ENCODE results near the gene AUTS2.

AUTS2 gene

DNA sequence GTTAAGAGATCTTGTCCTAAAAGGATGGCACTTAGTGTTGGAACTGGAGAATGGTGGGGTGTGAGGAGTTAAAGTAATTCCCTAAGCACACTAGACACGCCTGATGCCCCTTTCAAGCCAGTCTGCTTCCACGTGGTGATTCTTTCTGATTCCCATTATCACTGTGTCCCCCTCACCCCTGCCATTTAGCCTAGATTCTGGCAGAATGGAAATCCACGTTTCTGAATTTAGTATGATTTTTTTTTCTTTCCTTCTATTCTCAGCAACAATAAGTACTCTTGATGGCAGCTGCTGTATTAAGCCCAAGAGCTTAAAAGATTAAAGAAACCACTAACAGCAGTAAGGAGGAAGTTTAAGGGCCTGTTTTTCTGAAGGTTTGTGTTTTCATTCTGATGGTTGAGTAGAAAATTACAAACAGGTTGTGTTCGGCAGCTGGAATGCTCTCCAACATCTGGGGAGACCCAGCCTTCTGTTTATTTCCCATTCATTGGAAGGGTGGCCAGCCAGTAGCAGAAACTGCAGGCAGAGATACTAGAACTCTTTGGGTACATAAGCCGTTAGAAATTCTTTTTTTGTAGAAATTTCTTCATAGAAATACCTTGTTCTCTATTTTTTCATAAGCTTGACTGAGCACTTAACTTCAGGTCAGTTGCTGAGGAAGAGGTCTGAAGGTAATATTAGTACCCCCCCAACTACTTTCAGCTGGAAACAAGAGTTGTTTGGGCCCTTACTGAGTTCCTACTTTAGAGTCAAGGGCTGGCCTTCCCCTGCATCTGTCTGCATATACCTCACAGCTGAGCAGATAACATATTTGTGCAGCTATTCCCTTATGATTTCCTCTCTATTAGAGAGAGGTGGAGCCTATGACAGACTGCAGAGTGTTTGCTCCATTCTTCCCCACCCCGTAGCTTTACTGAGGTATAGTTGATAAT, 355.1 kb downstream of the AUTS2 start:
- peak; percentile 54 for DNase-seq

DNA sequence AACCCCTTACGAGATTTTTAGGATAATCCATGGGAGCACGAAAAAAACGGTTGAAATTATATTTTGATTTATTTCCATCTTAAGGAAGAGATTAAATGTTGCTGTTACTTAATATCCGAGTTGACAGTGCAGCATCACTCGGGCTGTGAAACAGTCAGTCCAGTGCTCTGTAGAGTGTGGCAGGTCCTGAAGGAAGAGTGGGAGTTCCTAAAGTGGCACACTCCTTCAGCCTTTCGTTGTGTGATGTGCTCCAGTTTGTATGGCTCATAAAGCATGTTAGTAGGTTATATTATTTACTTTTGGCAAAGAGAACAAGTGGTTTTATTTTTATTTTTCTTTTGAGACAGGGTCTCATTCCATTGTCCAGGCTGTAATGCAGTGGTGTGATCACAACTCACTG, 358.3 kb downstream of the AUTS2 start:
- DNase-seq: no peak

DNA sequence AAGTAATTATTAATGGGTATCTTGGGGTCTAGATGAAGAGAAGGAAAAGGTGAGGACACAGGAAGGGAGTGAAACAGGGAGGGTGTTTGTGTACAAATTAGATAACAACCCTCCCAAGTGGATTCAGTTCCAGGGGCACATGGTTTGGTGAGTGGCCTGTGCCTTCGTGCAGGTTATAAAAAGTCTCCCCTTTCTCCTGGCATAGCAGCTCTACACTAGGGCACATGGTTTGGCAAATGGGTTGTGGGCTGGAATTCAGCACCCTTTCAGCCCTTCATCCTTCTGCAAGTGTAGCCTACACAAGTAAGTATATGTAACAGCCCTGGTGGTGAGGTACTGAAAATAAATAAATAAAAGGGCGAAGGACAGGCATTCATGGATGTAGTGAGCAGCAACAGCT, 359.4 kb downstream of the AUTS2 start:
- DNase-seq: no peak

DNA sequence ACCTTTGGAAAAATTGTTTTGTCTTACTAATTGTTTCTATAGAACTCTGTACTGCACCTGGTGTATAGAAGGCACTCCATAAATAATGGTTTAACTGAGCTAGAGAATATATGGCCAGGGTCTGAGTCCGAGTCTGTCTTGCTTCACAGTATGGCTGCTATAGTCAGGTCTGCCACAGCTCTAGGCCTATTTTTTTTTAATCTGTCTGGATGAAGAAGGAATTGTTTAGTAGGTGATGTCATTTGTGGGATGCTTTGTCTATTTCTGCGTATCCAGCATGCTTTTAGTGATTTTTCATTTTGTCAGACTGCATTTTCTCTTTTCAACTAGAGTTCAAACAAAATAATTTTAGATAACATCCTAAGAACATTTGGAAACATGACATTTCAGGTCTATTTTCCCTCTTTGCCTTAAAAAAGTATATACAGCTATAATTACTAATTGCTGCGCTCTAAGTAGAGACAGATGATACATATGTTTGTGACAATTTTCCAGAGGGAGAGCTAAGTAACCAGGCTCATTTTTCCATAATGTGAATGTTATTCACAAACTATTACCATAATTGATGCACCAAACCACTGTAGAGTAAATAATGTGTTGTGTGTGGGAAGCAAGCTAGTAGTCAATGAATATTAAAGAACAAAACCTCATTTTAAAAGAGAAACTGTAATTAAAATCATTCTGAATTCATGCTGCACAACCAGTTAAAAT, 361.7 kb downstream of the AUTS2 start:
- no peak for DNase-seq

DNA sequence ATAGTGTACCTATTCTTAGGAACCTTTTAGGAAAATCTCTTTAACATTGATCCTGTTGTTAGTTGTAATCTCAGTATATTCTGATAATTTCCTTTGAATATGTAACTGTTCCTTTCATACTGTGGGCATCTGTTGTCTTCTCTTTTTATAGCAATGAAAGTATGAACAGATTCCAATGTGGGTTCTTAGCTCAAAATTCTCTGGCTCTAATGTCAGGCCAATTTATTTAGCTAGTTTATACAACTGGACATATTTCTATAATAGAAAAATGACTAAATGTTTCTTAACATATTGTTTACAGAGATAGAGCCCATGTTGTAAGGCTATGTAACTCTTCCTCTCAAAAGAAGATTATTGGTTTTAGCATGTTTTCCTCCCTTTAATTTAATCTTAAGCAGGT, 363.2 kb downstream of the AUTS2 start:
- no peak for DNase-seq

DNA sequence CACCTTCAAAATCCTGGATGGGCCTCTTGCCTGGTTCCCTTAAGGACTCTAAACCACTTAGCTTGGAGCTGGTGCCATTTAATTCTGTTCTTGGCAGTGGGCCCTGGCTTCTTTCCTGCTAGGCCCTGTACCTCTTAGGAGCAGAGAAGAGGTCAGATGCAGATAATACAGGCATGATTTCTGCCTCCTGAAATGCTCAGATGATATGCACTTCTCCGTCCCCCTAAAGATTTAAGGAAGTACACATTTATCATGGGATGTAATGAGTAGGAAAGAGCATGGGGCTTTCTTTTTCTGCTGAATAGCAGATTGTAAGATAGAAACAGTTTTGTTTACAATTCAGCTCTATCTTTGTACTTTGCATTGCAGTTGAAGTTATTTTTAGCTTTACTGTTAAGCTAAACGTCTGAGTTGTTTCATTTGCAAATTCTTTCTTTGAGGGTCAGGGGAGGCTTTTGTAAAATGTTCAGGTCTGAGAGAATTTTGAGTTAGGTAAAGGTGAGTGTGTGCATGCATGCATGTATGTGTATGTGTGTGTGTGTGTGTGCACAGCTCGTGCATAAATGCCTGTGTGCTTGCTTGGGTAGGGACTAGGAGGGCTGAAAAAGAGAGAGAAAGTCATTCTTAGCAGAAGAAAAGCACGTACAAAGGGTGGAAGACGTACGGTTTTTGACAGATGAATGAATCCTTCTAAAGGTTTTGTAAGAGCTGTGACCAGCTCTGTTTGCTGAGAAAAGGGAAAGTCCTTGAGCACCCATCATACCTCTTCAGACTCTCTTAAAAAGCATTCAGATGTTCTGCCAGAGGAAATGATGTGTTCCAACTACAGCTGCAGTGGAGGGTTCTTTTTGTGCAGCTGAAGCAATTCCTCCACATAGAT, 364.2 kb downstream of the AUTS2 start:
- peak; percentile 38 for DNase-seq

DNA sequence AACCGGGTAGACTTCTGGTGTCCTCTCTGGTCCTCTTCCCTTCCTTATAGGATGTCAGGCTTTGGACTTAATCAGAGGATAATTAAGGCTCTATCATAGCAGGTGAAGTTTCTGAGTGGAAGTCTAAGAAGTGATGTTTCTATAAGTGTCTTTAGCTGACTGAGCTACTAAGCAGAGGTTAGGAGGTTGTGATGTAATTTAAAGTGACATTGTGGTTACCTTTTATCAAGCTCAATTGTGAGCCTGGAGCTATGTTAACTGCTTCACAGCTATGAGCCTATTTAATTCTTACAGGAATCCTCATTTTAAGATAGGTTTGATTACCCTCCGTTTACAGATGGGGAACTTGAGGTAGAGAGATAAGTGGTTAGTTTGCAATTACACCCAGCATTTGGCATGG, 365.1 kb downstream of the AUTS2 start:
- no peak for DNase-seq

DNA sequence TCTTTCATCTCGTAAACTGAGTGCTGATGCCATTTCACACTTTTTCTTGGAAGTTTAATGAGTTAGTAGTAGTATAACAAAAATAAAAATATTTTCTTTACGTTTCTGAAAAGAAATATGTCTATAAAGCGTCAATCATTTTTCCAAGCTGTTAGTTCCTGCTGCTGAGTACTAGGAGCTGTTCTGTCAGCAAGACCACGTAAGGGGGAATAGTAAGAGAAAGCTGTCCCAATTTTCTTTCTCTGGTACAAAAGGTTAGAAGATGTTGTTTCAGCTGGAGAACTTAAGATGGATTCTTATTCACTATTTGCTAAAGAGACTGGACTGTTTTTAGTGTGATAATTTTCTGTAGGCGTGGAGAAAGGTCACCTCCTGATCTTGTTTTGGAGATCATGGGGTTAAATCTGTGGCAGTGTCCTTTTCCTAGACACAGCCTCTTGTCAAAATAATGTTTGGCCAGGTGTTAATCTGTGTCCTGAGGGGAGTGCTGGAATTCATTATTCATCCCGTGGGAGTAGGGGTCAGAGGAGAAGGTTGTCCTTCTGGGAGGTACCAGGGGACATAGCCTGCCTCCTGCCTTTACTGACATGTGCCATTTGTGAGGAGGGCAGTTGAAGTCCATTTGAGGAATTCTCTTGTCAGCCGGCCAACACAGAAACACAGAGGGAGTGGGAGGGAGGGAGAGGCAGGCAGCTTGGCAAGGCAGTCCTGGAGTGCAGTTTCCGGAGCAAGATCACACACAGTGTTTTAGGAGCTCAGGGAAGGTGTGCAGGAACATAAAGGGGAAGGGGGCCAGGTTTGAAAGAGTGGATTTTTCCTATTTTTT, 368.7 kb downstream of the AUTS2 start:
- peak; percentile 62 for DNase-seq

DNA sequence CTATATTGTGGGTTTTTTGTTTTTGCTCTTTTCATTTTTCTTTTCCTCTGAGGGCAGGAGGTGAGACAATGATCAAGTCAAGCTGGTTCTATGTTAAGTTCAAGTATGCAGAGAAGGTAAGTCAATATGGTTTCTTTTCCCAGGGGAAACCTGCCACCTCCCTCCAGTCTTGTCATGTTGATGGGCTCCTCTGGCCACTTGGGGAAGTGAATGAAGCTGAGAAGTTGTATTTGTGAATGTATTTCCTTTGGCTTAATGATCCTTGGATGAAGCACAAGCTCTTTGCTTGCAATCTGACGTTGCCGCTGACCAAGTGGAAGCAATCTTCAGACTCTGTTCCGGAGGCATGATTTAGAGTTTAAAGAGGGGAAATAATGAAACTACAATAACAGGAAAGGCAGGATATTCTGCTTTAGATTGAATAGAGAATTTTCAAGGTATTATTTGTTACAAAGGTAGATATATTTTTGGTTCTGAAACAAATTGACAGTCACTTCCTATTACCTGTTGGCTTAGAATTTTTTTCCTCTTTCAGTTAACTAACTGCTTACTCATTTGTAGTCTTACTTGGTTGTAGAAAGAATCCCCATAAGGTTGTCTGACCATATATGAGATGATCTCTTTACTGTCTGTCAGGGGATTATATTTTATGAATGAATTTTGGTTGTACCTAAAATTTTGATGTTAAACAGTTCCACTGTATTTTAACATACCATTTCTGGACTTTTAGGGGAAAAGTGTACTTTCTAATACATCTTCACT, 369.6 kb downstream of the AUTS2 start:
- DNase-seq: no peak

DNA sequence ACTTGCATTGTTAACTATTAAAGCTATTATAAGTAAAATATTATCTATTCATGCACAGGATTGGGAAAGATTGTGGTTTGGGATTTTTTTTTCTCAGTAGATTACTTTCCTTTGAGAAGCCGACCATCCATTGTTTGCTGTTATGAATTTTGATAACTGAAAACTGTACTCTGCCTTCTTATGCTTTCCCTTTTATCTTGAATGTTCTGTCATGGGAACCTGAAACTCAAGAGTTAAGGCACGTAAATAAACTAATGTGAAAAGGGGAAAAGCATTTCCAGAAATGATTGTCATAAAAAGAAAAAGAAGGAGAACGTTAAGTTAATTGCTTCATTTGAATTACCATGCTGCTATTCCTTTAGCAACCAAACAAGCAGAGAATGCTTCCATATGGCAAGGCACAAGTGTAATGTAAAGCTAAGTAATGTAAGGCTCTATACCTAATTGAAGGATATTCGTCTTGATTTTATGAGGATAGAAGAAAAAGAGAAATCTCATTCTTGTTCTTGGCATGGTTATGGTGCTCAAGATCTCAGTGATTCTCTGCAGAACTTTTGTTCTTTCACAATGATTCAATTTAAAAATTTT, 370.8 kb downstream of the AUTS2 start:
- DNase-seq: no peak

DNA sequence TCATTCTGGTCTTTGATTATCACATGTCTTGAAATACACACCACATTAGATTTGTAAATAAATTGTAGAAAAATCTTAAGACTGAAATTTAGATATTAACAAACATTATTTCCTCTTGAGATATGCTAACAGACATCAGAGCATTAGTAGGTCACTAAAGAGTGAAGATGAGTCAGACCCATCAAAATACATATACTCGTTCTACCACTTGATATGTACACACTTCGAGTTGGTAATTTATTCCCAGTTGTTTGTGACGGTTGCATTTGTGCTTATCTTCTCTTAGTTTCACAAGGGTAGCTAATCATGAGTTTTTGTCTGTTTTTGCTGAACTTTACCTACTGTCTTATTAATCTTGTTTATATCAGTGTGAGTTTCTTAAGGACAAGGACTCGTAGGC, 383.4 kb downstream of the AUTS2 start:
- no peak for DNase-seq

DNA sequence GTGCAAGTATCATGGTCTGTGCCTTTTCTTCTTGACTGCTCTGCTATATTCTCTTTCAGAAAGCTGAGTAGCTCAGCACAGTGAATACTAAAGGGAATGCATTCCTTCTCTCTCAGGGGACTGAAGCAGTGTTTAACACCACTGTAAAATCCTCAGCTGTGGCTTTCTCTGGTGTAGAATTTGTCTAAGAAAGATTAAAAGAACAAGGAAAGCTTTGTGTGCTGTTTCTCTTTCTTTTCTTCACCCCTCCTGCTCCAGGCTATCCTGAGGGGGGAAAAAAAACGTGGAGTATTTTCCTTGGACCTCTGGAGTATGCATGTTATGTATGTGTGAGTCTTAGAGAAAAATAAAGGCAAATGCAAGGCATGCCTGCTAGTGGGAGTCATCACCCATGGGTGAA, 383.9 kb downstream of the AUTS2 start:
- no peak for DNase-seq

DNA sequence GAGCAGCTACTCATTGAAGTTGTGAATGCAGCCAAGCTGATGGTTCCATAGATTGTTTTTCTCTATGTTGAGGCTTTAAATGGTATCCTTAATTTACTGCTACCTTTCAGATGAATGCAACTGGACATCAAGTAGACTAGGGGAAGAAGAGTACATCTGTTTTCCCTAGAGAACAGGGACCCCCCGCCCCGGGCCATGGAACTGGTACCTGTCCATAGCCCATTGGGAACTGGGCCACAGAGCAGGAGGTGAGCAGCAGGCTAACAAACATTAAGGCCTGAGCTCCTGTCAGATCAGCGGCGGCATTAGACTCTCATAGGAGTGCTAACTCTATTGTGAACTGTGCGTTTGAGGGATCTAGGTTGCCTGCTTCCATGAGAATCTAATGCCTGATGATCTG, 391.3 kb downstream of the AUTS2 start:
- DNase-seq: no peak

DNA sequence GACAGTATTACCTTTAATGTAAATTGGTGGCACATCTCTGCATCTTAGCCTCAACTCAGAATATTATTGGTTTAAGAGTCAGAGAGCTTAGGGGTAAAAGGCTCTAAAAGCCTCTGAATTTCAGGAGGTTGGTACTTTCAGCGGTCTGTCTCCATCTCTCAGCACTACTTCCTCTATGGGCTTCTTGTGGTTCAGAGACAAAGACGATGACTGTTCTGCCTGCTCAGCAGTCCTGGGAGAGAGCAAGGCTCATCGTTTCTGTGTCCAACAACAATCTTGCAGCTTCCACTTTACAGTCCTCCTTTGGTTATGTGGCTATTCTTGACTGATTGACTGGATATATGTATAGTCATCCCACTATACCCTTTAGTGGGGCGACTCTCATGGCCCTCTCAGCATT, 394.7 kb downstream of the AUTS2 start:
- DNase-seq: no peak

DNA sequence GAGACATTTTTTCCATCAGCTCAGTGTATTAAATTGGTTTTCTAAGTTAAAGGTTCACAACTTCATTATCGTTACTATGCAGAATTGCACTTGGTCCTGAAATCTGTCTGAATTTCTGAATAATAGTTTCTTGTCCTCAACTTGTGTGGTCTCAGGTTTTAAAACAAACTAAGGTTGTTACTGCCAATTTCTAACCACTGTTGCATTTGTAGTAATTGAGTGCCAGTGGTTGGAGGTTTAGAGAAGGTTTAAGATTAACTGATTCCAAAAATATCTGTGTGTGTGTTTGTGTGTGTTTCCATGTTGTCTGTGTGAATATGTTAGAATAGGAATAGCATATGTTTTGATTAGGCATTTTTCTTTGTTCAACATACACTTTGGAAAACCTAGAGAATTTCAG, 395.9 kb downstream of the AUTS2 start:
- DNase-seq: no peak

DNA sequence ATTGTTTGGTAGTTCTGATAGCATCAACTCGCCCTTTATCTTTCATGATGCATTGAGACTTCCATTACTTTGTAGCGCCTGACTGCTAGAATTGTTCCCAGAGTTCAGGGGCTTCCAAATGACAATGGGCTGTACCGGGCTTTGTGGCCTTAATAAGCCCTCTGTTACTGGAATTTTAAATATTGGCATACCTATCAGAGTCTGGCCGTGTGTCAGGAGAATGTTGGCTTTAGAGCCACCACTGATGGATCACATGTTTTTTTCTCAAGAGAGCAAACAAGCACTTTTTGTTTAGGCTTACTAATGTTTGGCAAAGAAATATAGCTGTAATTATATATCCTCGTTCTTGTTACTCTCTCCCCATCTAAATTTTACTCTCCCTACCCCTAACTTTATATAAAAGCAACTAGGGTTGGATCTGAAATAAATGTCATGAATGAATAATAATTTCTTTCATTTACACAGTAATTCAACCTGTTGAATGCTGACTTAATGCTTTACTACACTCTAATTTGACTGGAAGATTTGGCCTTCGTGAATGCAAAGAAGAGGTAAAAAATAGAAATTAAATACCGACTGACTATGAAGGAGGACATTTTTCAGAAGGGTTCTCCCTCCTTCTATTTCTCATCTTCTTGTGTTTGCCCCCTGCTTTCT, 396.7 kb downstream of the AUTS2 start:
- no peak for DNase-seq

DNA sequence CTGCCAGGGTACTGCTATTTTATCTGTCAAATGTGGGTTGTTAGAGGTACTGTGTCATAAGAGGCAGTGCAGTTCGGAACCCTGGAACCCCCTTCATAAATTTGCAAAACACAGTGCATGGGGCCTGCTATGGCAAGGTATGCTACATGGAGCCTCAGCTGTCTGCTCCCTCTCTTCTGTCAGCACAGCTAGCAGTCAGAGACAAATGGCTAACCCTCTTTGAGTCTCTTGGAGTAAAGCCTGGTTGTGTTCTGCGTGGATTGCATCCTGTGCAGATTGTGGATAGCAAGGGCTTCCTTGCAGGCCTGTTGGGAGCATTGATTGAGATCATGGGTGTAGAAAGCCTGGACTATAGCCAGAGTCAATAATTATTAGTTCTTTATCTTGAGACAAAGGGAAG, 397.8 kb downstream of the AUTS2 start:
- DNase-seq: no peak

DNA sequence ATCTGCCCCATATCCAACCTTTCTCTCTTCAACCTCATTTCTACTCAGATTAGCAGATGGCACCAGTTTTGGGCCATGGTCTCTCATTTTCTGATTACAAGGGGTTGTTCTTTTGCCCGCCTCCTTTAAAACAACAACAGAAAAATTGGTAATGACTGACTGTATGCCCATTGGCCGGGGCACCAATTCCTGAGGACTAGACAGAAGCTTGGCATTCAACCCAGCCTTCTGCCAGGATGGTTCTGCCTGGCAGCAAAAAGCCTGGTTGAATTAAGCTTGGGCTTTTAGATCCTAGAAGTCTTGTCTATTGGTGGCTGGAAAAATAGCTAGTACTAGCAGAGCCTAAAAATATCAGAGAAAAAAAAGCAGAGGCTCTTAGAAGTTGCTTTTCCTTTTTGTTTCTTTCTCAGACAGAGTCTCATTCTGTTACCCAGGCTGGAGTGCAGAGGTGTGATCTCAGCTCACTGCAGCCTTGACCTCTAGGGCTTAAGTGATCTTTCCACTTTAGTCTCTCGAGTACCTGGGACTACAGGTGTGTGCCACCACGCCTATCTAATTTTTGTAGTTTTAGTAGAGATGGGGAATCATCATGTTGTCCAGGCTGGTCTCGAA, 402.6 kb downstream of the AUTS2 start:
- DNase-seq: no peak

DNA sequence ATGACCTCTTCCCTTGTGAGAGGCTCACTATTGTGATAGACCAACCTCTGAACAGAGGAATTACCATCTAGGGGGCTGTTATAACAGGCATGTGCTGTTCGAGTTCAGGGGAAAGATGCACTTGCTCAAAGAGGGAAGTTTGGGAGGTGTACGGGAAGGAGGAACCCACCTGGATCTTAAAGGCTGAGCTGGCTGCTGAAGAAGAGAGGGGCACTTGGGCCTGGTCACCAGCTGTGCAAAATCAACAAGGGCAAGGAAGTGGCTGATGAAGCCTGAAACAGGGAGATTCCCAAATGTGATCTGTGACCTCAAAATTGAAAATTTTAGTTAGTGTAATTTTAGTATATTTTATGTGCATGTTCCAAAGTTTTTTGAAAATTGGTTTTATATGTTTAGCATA, 407.2 kb downstream of the AUTS2 start:
- no peak for DNase-seq

DNA sequence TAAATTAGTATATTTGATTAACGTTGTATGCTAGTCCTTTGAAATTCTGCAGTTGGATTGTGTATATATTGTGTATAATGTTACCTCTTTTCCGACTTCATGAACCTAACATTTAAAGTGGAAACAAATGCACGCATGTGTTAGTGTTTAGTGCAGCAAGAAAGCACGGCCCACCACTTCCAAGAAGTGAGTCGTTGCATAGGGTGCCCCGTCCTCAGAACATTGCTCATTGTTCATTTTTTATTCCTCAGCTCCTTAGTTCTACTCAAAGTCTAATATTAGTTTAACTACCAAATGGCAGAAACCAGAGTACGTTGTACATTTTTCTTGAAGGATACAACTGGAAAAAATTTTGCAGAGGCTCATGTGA, 407.6 kb downstream of the AUTS2 start:
- peak; percentile 34 for DNase-seq

Data from right hindlimb (tissue), 1 donor.